Measurements from ENCODE around the gene PTPDC1. TPM values are rescaled to one million over a fixed set of nuclear protein-coding genes. Genes with fewer than 3 reads are reported as not detected.

PTPDC1 gene
- polyA plus RNA-seq, 3 donors: 0.32 to 1.5 (median 0.95) TPM

DNA sequence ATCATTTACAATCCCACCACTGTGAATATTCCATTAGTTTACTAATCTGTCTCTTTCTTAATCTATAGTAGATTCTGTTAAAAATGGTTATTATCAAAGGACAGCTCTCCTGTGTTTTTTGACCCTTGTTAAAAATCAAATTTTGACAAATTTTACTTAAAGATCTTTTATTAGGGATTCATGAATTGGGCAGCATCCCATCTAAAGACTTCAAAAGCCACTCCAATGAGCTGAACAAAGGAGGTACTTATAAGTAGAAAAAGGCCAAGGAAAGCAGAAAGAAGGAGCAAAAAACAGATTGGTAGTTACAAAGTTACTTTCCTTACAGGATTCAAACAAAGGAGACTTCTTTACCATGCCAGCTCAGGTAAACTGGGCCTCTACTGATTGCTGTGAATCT lies 44.5 kb upstream of the PTPDC1 start:
- H3K4me3 ChIP-seq (replicated peaks in 1 of 3; ENCODE audit: low read depth in 2 of 3, low read length in 3 of 3): no peak overlapping the region
- no peaks in the 10 kb centered on the region for H3K79me2 ChIP-seq (ENCODE audit: insufficient read depth, low read length)
- no peak overlapping the region for H3K9ac ChIP-seq (ENCODE audit: insufficient read depth, low read length, poor library complexity, severe bottlenecking)
- H3K27me3 ChIP-seq (ENCODE audit: control insufficient read depth in 2 of 2, insufficient read depth in 2 of 2, low read length in 2 of 2): no peaks in the 10 kb centered on the region
- no peak for TF ChIP-seq CTCF (IDR thresholded peaks at IDR 0.05)
- H3K4me2 ChIP-seq (replicated peaks; ENCODE audit: extremely low read depth, low read length, poor library complexity, severe bottlenecking): no peak overlapping the region
- Mint-ChIP-seq H3K4me1 (no peaks in the 10 kb centered on the region), H3K36me3 (peaks cover 4 to 6% of the 10 kb centered on the region in 2 donors), H3K9me3 (peaks cover 0 to 6% (median 2%) of the 10 kb centered on the region in 7 donors), H3K27ac (no peak overlapping the region), H3K4me3 (no peak overlapping the region), H3K27me3 (ENCODE audit: low read depth in 3 of 3) (peaks cover 0 to 3% (median 0%) of the 10 kb centered on the region in 3 donors)
- intact Hi-C loops (cut with micrococcal nuclease): no loop called here
- no peak for DNase-seq
- H3K9me3 ChIP-seq (replicated peaks in 1 of 2; ENCODE audit: control insufficient read depth in 1 of 2, insufficient read depth in 1 of 2, low read length in 2 of 2): no peaks in the 10 kb centered on the region
- no peaks in the 10 kb centered on the region for H4K20me1 ChIP-seq (ENCODE audit: insufficient read depth, low read length)
- no peaks in the 10 kb centered on the region for H3K4me1 ChIP-seq (ENCODE audit: control insufficient read depth in 1 of 2, insufficient read depth in 2 of 2, low read length in 2 of 2)
- H2AFZ ChIP-seq (ENCODE audit: insufficient read depth, low read depth, low read length, poor library complexity, severe bottlenecking): no peak overlapping the region
- H3K36me3 ChIP-seq (replicated peaks in 1 of 2; ENCODE audit: control insufficient read depth in 1 of 2, insufficient read depth in 2 of 2, low read length in 2 of 2): no peaks in the 10 kb centered on the region
- H3K27ac ChIP-seq (ENCODE audit: low read depth in 1 of 2, low read length in 2 of 2): no peak overlapping the region

DNA sequence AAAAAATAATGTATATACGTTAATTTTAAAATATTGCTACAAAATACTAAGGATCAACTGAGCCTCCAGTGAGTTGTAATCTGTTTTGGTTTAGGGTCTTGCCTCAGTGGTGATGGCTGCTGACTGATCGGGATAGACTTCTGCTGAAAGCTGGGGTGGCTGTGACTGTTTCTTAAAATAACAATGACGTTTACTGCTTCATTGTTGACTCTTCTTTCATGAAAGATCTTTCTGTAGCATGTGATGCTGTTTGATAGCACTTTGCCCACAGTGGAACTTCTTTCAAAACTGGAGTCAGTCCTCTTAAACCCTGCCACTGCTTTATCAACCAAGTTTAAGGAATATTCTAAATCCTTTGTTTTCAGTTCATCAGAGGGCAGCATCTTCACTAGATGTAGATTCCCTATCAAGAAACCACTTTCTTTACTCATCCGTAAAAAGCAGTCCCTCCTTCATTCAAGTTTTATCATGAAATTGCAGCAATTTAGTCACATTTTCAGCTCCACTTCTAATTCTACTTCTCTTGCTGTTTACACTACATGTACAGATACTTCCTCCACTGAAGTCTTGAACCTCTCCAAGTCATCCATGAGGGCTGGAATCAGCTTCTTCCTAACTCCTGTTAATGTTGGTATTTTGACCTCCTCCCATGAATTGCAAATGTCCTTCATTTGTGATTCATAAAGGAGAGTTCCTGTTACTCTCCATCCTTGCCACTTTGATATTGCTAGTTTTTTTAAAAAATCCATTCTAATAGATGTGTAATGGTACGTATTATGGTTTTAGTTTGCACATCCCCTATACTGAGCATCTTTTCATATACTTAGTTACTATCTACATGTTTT lies 41.5 kb upstream of the PTPDC1 start:
- H3K4me1 Mint-ChIP-seq: no peaks in the 10 kb centered on the region
- Histone ChIP-seq H3K27me3 (ENCODE audit: control insufficient read depth in 2 of 2, insufficient read depth in 2 of 2, low read length in 2 of 2) (no peaks in the 10 kb centered on the region), H3K4me1 (ENCODE audit: control insufficient read depth in 1 of 2, insufficient read depth in 2 of 2, low read length in 2 of 2) (no peaks in the 10 kb centered on the region), H3K9ac (ENCODE audit: insufficient read depth, low read length, poor library complexity, severe bottlenecking) (no peak overlapping the region), H3K27ac (ENCODE audit: low read depth in 1 of 2, low read length in 2 of 2) (no peak overlapping the region), H3K4me3 (replicated peaks in 1 of 3; ENCODE audit: low read depth in 2 of 3, low read length in 3 of 3) (no peak overlapping the region), H3K9me3 (replicated peaks in 1 of 2; ENCODE audit: control insufficient read depth in 1 of 2, insufficient read depth in 1 of 2, low read length in 2 of 2) (no peaks in the 10 kb centered on the region), H3K4me2 (replicated peaks; ENCODE audit: extremely low read depth, low read length, poor library complexity, severe bottlenecking) (no peak overlapping the region), H2AFZ (ENCODE audit: insufficient read depth, low read depth, low read length, poor library complexity, severe bottlenecking) (no peak overlapping the region), H3K36me3 (replicated peaks in 1 of 2; ENCODE audit: control insufficient read depth in 1 of 2, insufficient read depth in 2 of 2, low read length in 2 of 2) (no peaks in the 10 kb centered on the region), H4K20me1 (ENCODE audit: insufficient read depth, low read length) (no peaks in the 10 kb centered on the region), H3K79me2 (ENCODE audit: insufficient read depth, low read length) (no peaks in the 10 kb centered on the region)
- WGBS (ENCODE audit: insufficient coverage): no CpG with 5 or more reads among the region's 5 CpGs
- intact Hi-C loops (cut with micrococcal nuclease): no loop called here
- H3K27ac Mint-ChIP-seq: no peak overlapping the region
- TF ChIP-seq CTCF (IDR thresholded peaks at IDR 0.05): no peak
- DNase-seq: no peak
- H3K9me3 Mint-ChIP-seq: peaks cover 0 to 7% (median 3%) of the 10 kb centered on the region in 7 donors
- H3K4me3 Mint-ChIP-seq: no peak overlapping the region
- peaks cover 0 to 6% of the 10 kb centered on the region in 2 donors for H3K36me3 Mint-ChIP-seq
- H3K27me3 Mint-ChIP-seq (ENCODE audit: low read depth in 3 of 3): peaks cover 0 to 3% (median 0%) of the 10 kb centered on the region in 3 donors
